Measurements from ENCODE around the gene ITGA7.

Gene ITGA7

GRCh38 chr12:55692631-55693322, 14.9 kb downstream of the ITGA7 start:
- TF ChIP-seq CTCF (IDR thresholded peaks at IDR 0.05; ENCODE audit: low read depth, low read length) (no peak), POLR2A (IDR thresholded peaks at IDR 0.05; ENCODE audit: extremely low read depth, insufficient read length) (no peak), MYC (IDR thresholded peaks at IDR 0.05; ENCODE audit: low read depth, low read length) (no peak), MAX (IDR thresholded peaks at IDR 0.05; ENCODE audit: low read depth, low read length) (no peak)
- H3K4me3 ChIP-seq (ENCODE audit: low read depth, low read length), result no peak overlapping the region
- DNase-seq (ENCODE audit: low read depth), result no peak

- TF ChIP-seq CTCF (IDR thresholded peaks at IDR 0.05; ENCODE audit: low read depth, low read length) (no peak), MYC (IDR thresholded peaks at IDR 0.05; ENCODE audit: low read depth, low read length) (no peak), MAX (IDR thresholded peaks at IDR 0.05; ENCODE audit: low read depth, low read length) (no peak), POLR2A (IDR thresholded peaks at IDR 0.05; ENCODE audit: extremely low read depth, insufficient read length) (no peak)
- no peak for DNase-seq (ENCODE audit: low read depth)
- H3K4me3 ChIP-seq (ENCODE audit: low read depth, low read length), result no peak overlapping the region
These were observed 18.7 kb downstream of the ITGA7 start for GRCh38 chr12:55688716-55689655.

GRCh38 chr12:55687746-55688145, 20.0 kb downstream of the ITGA7 start:
- TF ChIP-seq CTCF (IDR thresholded peaks at IDR 0.05; ENCODE audit: low read depth, low read length) (no peak), MYC (IDR thresholded peaks at IDR 0.05; ENCODE audit: low read depth, low read length) (no peak), POLR2A (IDR thresholded peaks at IDR 0.05; ENCODE audit: extremely low read depth, insufficient read length) (no peak), MAX (IDR thresholded peaks at IDR 0.05; ENCODE audit: low read depth, low read length) (no peak)
- no peak for DNase-seq (ENCODE audit: low read depth)
- no peak overlapping the region for H3K4me3 ChIP-seq (ENCODE audit: low read depth, low read length)

- TF ChIP-seq CTCF (IDR thresholded peaks at IDR 0.05; ENCODE audit: low read depth, low read length), result no peak
- no peak for TF ChIP-seq POLR2A (IDR thresholded peaks at IDR 0.05; ENCODE audit: extremely low read depth, insufficient read length)
- no peak for TF ChIP-seq MYC (IDR thresholded peaks at IDR 0.05; ENCODE audit: low read depth, low read length)
- TF ChIP-seq MAX (IDR thresholded peaks at IDR 0.05; ENCODE audit: low read depth, low read length), result no peak
- no peak for DNase-seq (ENCODE audit: low read depth)
- no peak overlapping the region for H3K4me3 ChIP-seq (ENCODE audit: low read depth, low read length)
These were observed 21.2 kb downstream of the ITGA7 start for GRCh38 chr12:55686366-55687010.

GRCh38 chr12:55685671-55686070, 22.0 kb downstream of the ITGA7 start:
- no peak for DNase-seq (ENCODE audit: low read depth)
- TF ChIP-seq MAX (IDR thresholded peaks at IDR 0.05; ENCODE audit: low read depth, low read length), result no peak
- TF ChIP-seq CTCF (IDR thresholded peaks at IDR 0.05; ENCODE audit: low read depth, low read length), result no peak
- no peak for TF ChIP-seq POLR2A (IDR thresholded peaks at IDR 0.05; ENCODE audit: extremely low read depth, insufficient read length)
- no peak for TF ChIP-seq MYC (IDR thresholded peaks at IDR 0.05; ENCODE audit: low read depth, low read length)
- no peak overlapping the region for H3K4me3 ChIP-seq (ENCODE audit: low read depth, low read length)
